GM23338 (cell line): ENCODE measurements around the gene CTNNA3.

ENCODE experiments used
- CREB1 ChIP-seq: fragments of 250-450 bp; sonication (Bioruptor Pico); IDR thresholded peaks from 2 replicates; pipeline ENCODE4 v1.5.0; 2020; ENCODE audit warnings: low read depth, mild to moderate bottlenecking, moderate library complexity
- EZH2 ChIP-seq: fragments of 200-600 bp; sonication (generic); IDR thresholded peaks from one replicate; pipeline ENCODE4 v1.8.0; 2017; ENCODE audit warnings: antibody characterized with exemption, mild to moderate bottlenecking, low read depth; ENCODE audit not compliant: unreplicated experiment
- EZH2phosphoT487 ChIP-seq: fragments of 200-600 bp; sonication (generic); IDR thresholded peaks from one replicate; pipeline ENCODE4 v1.8.1; 2018; ENCODE audit warnings: antibody characterized with exemption; ENCODE audit not compliant: unreplicated experiment
- JUNB ChIP-seq: IDR thresholded peaks from one replicate; pipeline ENCODE4 v1.6.1; 2016; ENCODE audit warnings: antibody characterized with exemption; ENCODE audit not compliant: unreplicated experiment
- POLR2AphosphoS5 ChIP-seq: IDR thresholded peaks from 2 replicates; pipeline ENCODE4 v1.6.1; 2016; ENCODE audit warnings: antibody characterized with exemption, low read depth
- STAT1 ChIP-seq: IDR thresholded peaks from one replicate; pipeline ENCODE4 v1.6.1; 2016; ENCODE audit warnings: antibody characterized with exemption; ENCODE audit not compliant: unreplicated experiment
- TF ChIP-seq, protein P1 (sequence below), 2 experiments: fragments of 200-600 bp in 1 of 2; sonication (generic) in 1 of 2; conservative IDR thresholded peaks; 2 replicates each; pipeline versions ENCODE4 v1.5.1 to v1.6.1; 2016 to 2017; ENCODE audit warnings: antibody characterized with exemption in 2 of 2, low read depth in 2 of 2, mild to moderate bottlenecking in 2 of 2, moderate library complexity in 1 of 2
- TF ChIP-seq, protein P2 (sequence below): IDR thresholded peaks from one replicate; pipeline ENCODE4 v1.6.1; 2018; ENCODE audit warnings: antibody characterized with exemption; ENCODE audit not compliant: unreplicated experiment

DNA sequence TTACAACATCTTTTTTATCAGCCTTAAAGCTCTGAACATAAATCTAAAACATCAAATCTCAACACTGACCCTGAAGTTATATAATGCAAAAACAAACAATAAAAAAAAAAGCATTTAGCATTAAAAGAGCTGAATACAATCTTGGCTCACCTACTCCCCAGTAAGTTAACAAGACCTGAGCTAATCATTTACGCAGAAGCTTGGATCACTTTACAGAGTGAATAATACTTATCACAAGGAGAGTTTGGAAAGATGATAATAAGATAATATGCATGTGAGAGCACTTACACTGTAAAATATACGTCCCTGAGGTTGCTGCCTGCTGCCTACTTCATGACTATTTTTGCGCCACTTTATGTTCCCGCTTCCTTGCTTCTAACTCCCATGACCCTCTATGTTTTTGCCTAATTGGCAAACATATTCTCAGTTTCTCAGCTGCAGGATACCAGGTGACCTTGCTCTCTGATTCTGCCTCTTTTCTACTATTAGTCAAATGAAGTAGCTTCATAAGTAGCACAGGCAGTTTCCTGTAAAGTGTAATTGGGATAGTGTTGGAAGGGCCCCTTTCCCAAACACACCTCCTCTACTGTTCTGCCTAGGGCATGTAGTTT, 436.6 kb downstream of the CTNNA3 start:
- TF ChIP-seq, protein P1, sequence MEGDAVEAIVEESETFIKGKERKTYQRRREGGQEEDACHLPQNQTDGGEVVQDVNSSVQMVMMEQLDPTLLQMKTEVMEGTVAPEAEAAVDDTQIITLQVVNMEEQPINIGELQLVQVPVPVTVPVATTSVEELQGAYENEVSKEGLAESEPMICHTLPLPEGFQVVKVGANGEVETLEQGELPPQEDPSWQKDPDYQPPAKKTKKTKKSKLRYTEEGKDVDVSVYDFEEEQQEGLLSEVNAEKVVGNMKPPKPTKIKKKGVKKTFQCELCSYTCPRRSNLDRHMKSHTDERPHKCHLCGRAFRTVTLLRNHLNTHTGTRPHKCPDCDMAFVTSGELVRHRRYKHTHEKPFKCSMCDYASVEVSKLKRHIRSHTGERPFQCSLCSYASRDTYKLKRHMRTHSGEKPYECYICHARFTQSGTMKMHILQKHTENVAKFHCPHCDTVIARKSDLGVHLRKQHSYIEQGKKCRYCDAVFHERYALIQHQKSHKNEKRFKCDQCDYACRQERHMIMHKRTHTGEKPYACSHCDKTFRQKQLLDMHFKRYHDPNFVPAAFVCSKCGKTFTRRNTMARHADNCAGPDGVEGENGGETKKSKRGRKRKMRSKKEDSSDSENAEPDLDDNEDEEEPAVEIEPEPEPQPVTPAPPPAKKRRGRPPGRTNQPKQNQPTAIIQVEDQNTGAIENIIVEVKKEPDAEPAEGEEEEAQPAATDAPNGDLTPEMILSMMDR (conservative IDR thresholded peaks at IDR 0.05; ENCODE audit: low read depth in 2 of 2), result no peak
- no peak for TF ChIP-seq POLR2AphosphoS5
- no peak for TF ChIP-seq JUNB
- TF ChIP-seq CREB1, result no peak
- no peak for TF ChIP-seq EZH2phosphoT487
- TF ChIP-seq EZH2, result no peak
- TF ChIP-seq, protein P2, sequence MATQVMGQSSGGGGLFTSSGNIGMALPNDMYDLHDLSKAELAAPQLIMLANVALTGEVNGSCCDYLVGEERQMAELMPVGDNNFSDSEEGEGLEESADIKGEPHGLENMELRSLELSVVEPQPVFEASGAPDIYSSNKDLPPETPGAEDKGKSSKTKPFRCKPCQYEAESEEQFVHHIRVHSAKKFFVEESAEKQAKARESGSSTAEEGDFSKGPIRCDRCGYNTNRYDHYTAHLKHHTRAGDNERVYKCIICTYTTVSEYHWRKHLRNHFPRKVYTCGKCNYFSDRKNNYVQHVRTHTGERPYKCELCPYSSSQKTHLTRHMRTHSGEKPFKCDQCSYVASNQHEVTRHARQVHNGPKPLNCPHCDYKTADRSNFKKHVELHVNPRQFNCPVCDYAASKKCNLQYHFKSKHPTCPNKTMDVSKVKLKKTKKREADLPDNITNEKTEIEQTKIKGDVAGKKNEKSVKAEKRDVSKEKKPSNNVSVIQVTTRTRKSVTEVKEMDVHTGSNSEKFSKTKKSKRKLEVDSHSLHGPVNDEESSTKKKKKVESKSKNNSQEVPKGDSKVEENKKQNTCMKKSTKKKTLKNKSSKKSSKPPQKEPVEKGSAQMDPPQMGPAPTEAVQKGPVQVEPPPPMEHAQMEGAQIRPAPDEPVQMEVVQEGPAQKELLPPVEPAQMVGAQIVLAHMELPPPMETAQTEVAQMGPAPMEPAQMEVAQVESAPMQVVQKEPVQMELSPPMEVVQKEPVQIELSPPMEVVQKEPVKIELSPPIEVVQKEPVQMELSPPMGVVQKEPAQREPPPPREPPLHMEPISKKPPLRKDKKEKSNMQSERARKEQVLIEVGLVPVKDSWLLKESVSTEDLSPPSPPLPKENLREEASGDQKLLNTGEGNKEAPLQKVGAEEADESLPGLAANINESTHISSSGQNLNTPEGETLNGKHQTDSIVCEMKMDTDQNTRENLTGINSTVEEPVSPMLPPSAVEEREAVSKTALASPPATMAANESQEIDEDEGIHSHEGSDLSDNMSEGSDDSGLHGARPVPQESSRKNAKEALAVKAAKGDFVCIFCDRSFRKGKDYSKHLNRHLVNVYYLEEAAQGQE, result no peak
- no peak for TF ChIP-seq STAT1
